GM19035 (cell line): ENCODE measurements around the gene STPG4.
A peak's percentile ranks its signal among the peaks of the same experiment; 100 is the strongest.
"Not testable (repeated sequence)": the region's sequence is repeated elsewhere in the genome, so short reads cannot be mapped to it uniquely, and the experiment has no call there.

Source experiments
- ATAC-seq: cut with Tn5 transposase; IDR thresholded peaks from one replicate; pipeline ENCODE4 v1.9.1; 2021; ENCODE audit not compliant: unreplicated experiment

Gene STPG4, protein sequence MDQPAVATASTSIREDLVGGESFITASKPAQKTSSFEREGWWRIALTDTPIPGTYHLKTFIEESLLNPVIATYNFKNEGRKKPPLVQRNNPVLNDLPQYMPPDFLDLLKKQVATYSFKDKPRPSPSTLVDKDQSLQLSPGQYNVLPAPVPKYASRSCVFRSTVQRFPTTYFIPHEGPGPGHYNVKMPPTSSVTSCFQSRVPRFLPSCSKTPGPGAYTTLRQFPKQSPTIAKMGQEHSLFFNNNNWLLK

DNA sequence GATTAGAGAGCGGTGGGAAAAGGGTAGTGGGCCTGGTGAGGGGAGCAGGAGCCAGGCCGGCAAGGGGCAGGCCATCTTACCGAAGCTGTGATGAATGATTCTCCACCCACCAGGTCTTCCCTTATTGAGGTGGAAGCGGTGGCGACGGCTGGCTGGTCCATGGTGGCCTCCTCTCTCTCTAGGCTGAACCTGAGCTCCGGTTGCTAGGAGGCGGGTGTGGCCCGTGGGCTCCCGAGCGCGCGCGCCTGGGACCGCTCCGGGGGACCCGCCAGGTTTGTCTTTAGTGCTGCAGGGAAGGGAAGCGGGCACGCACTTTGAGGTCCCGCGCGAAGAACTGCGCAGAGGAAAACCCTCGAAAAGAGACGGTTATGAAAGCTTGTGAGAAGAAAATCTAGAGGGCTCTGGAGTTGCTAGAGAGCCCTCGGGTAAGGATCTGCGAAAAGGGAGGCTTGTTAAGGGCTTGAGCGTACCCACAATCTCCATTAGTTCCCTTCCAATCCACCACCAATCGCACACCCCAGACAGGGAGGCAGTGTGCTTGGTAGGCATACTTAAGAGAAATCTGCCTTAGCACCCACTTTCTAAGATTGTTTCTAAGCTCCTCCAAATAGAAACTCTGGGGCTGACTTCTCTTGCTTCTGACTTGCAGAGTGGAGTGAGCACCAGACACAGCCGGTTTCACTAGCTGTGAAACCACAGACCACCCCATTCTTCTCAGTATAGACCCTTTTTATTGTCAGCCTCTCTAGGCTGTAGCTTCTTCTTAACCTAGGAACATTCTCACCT, at the start of gene STPG4:
TSS of gene STPG4 (minus strand) at position 218 of the 786 bp plus-strand sequence. CDS start at position 161, 57 bp downstream.
- no peak for ATAC-seq

DNA sequence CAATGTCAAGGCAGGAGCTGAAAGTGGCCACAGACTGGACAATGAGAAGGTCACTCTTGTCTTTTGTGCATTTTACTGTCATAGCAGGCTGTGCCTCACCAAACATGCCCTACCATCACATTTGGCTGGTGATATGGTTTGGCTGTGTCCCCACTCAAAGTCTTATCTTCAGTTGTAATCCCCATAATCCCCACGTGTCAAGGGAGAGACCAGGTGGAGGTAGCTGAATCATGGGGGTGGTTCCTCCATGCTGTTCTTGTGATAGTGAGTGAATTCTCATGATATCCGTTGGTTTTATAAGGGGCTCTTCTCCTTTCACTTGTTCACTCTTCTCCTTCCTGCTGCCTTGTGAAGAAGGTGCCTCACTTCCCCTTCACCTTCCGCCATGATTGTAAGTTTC, 49.6 kb upstream of the STPG4 start:
- no peak for ATAC-seq

DNA sequence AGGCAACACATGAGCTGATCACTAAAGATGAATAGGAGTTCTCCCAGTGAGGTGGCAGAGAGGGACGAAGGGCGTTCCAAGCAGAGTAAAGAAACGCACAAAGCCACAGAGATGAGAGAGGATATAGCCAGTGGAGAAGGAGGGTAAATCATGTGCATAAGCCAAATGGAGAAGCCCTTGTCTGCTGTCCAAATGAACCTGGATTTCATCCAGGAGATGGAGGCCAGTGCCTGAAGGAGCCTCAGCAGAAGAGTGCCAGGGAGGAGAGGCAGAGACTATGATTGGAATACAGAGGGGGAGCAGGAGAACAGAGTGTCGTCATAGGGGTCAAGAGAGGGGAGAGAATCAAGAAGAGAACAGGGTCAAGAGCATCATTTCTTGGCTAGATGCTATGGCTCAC, 48.9 kb upstream of the STPG4 start:
- ATAC-seq = no peak

DNA sequence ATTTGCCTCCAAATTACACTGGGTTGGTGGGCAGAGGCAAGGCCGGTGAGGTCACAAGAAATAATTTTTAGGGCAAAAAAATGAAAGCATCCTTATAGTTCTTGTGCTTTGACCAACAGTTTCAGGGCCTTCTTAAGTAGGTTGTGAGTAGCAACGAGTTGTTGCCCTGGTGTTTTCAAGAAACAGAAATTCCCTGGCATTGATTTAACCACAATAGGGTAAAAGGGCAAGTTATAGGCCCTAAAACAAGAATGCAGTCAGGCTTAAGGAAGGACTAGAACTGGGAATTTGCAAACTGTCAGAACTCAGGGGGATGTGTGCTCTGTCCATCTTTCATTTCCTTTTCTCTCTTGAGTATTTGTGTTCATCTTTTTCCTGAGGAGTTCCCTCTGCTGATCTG, 46.1 kb upstream of the STPG4 start:
- no peak for ATAC-seq

DNA sequence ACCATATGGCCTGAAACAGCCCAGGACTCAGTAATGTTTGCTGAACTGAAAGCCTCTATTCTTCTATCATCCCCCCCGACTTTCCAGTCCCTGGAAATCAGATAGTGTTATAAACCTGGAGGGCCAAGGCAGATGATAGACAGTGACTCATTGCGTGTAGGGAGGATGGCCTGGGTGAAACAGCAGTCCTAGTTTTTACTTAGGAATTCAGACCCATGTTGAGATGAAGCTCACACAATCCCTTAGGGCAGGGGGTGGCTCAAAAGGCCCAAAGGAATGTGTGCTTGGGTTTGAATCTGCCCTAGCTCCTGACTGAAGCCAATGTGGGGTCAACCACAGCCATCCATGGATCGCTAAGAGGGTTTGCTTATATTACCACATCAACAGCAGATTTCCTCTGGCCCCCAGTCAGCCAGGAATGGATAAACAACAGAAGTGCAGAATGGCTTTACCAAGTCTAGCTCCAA, 43.9 kb upstream of the STPG4 start:
- no peak for ATAC-seq

DNA sequence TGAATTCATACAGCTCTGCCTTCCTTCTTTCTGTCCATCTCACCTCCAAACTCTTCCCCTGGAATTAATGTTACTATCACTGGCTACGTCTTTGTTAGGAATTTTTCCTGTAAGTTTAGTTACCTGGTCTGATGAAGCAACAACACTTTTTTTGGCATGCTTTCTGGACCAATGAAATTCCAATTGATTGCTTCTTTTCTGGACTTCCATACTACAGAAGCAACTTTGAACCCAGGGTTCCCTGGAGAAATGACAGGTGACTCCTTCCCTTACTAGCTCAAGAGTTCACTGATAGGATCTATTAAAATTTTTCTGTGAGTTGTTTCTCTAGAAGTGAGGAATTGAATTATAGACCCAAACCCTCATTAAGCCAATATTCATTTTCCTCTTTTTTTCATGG, 41.4 kb upstream of the STPG4 start:
- ATAC-seq = no peak

DNA sequence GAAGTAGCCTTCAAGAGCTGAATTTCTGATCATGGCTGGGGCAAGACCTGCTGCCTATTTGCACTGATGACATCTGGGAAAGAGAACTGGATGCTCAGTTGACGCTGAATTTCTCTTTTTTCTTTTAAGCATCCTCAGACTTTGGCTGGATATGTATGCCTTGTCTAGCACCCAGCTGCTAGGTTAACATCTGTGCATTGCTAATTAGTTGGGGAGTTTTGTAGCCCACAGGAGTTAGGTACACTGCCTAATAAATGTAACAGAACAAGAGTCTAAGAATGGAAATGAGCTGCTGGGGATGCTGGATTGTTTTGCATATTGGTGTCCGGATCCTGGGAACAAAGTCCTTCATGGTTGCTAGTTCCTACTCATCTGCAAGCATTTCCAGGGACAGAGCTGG, 40.9 kb upstream of the STPG4 start:
- no peak for ATAC-seq

DNA sequence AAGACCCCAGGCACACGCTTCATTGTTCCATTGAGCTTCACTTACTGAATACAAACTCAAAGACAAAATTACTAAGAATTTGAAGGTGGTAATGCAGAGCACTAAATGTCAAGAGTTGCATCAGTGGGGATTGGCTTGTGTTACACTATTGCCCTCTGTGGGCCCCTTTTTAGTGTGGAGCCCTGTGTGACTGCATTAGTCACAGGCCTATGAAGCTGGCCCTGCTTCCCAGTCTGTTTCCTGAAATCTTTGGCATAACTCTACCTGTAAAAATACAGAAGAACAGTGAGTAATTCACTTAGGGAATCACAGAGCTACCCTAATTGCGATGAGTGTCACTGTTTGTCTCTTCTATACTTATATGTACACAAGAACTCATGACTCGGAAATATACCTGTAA, 40.0 kb upstream of the STPG4 start:
- no peak for ATAC-seq

DNA sequence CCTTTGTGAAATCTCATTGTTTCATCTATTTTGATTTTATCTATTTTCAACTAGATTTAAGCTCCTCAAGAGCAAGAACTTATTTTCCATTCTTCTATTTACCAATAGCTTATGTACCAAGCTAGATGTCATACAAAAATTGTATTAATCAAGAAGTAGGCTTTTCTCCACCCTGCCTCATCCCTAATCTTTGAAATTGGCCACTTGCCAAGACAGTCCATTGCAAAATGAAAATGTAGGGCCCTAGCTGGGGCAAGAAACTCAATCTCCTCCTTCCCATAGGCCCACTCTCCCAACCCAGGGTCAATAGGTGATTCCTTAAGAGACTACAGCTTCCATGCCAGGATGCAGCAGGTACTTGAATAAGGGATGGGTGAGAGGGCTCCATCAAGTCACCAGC, 39.3 kb upstream of the STPG4 start:
- no peak for ATAC-seq

DNA sequence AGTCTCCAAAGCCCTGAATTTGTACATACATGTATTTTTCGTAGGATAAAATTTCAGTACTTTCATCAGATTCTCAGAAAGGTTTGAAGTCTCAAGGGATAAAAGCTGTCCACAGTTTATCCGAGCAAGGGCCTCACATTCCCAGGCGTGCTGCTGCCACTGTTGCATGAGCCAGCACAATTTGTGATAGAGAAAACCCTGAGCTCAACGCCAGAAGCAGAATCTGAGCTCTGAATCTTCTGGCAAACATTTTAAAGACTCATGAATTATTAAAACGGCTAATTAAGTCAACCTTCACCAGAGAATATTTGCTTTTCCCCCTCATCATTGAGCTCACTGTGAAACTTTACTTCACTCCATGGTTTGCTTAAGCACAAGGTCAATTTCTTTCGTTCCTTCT, 38.5 kb upstream of the STPG4 start:
- ATAC-seq = no peak

DNA sequence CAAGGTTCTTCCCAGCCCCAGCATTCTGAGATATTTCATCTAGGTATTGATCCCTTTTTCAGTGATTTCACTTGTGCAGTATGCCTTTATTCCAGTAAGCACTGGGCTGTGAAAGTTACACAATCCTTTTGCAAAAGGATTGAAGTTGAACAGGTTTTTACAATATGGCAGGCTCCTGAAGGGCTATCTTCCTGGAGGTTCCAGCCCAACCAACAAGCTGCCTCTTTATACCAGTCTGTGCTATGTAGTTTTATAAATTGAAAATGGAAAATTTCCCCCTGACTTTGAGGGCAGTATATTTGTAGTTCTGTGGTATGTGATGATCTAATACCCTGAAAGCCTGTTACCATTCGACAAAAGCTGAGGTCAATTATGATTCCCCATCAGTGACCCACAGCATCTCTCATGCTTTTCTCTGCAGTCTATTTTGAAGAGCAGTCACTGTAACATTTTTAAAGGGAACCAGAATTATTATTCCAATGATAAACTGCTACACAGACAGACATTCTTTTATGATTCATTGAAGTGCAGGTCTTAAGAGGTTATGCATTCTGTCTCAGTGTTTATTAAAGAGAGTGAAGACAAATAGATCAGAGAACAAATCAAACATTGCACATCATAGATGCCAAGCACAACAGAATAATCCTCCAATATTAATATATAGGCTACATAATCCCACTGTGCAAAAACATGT, 35.2 kb upstream of the STPG4 start:
- ATAC-seq = no peak

DNA sequence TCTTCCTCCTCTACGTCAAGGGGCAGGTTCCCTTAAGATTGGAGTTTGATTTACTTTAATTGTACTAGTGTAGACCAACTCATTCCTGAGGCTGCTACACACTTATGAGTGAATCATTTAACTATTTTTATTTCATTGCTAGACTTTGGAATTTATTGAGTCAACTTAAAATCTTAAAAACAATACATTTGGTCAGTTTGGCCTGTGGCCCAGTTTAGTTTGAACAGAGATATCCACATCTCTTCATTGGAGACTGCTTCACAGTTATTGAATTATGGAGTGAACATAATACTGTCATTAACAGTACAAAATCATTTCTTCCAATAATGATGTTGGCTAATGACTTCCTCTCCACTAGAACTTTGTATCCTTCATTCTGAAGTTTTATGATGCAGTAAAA, 34.5 kb upstream of the STPG4 start:
- no peak for ATAC-seq

DNA sequence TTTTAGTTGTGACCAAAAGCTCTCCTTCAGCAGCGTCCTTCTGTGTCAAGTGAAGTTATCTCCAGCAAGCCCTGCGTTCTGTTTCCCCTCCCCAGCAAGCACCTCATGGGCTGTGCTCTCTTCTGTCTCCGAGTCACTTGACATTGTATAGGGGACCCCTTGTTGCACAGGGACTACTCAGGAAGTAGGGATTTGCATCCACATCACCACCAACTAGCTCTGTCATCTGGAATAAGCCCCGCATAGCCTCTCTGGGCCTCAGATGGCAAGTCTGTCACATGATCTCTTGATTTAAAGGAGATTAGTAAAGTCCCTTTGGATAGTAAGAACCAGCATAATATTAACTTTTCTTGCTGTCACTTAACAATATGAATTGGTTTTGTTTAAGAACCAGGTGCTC, 32.0 kb upstream of the STPG4 start:
- no peak for ATAC-seq

DNA sequence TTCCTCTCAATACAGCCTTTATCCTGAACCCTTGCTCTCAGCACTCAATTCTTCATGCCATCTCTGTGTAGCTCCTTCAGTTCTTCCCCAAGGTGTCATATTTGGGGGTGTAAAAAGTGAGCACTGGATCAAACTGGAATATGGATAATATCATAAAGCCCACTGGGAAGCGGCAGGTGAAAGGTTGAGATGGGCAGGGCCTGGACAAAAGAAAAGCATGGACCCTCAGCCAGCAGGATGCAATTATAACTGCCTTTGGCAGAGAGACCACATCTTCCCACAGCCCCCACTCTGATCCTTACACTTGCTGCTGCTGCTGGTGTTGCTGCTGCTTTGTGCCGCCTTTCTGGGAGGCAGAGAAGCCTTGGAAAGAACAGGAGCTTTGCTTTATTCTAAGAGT, 31.2 kb upstream of the STPG4 start:
- no peak for ATAC-seq

DNA sequence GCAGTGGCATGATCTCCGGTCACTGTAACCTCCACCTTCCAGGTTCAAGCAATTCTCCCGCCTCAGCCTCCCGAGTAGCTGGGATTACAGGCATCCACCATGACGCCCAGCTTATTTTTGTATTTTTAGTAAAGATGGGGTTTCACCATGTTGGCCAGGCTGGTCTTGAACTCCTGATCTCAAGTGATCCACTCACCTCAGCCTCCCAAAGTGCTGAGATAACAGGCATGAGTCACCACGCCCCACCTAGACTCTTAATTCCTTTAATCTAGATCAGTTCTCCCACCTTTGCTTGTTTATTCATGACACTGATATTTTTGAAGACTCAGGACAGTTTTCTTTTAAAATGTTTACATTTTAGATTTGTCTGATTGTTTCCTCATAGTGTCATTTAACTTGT, 30.0 kb upstream of the STPG4 start:
- not testable (repeated sequence) for ATAC-seq

DNA sequence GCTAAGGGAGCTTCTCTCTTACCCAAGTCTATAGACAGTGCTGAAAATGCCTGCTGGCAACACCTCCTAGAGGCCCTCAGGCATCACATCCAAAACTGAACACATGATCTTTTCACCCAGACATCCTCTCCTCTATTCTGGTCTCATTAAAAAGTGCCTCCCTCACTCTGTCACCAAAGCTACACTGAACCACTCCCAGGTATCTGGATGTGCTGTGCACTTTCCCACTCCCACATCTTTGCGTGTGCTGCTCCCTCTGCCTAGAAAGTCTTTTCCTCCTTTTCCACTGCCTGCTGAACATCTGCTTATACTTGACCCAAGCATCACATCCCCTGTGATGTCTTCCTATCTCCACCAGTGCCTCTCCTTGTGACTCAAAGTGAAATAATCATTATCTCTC, 26.1 kb upstream of the STPG4 start:
- no peak for ATAC-seq

DNA sequence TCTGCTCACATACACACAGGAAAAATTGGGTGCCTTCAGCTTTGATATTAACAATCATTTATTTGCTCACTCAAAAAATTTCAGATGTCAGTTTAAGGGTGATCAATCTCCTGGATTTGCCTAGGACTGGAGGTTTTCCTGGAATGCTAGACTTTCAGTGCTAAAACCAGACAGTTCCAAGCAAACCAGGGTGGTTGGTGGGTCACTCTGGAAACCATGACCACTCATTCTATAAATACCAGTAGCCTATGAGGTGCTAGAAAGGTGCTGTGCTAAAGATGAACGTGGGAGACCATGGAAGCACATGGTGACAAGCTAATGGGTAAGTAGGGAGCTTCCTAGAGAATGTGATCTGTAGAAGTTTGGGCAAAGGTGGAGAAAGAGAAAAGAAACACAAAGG, 25.4 kb upstream of the STPG4 start:
- ATAC-seq = no peak

DNA sequence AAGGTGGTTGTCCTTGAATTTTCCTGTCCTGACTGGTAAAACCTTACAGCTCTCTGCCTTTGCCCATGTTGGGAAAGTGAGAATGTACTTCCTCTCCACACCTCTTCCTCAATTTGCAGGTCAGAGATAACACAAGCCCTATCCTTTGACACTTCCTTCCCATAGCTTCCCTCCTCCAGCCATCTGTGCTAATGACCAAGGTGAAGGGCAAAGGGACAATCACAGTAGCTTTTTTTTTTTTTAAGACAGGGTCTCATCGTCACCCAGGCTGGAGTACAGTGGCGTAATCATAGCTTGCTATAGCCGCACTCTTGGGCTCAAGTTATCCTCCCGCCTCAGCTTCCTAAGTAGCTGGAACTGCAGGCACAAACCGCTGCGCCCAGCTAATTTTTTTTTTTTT, 24.3 kb upstream of the STPG4 start:
- ATAC-seq = no peak

DNA sequence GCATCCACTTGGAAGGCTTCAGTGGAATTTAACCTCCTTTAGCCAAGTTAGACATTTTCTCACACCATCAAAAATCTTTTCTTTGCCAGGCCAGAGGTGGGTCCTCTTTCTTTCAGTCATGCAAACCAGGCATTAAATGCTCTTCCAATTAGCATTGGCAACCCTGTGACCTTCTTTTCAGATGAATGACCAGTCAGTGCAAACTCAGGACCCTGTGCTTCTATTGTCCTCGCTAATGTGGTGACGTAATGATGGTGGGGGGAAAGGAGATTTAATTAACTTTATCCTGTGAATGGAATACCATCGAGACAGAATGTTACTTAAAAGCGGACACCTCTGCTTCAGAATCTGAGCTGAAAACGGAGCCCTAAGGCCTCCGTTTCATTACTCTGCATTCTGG, 23.2 kb upstream of the STPG4 start:
- ATAC-seq = no peak

DNA sequence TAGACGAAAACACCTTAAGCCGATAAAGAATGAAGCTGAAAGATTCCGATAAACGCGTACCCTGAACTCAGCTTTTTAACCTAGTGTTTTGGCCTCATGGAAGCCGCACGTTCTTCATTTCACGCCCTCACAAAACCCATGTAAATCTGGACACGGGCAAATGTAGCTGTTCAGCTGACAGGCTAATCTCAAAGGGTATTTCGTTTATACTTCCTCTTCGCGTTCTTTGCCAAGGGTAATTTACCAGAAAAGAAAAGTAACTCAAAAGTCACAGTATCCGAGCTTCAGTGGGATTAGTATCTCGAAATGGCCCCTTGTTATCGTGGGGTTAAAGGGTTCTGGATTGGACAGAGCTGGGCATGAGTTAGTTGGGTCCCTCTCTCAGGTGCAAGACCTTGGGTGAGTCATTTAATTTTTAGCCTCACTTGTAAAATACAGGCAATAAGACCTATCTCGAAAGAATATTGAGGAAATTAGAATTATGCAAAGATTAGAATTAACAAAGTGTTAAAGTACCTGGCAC, 22.0 kb upstream of the STPG4 start:
- ATAC-seq = peak; percentile 11

DNA sequence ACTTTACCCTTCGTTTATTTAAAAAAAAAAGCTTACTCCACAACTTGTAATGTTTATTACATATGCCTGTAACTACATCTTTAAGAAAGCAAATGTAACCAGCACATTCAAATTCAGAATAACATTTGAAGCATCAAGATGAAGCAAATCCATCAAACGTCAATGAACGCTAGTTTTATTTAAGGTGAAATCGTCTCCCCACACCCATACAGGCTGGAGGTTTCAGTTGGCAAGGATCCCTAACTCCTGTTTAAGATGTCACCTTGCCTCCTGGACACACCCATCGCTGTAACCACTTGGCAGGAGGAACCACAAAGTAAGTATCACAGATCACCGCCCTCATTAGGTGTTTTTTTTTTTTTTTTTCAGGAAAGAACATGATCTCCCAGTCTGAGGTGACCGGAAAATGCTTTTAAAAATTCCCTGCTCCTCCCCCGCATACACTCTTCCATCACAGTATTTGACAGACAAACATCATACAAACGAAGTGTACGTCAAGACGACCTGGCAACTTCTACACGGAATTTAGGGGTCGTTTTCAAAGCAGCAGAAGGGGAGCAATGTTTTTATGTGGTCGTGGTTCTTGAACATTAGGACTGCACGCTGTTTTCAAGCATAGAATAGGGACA, 19.7 kb upstream of the STPG4 start:
- no peak for ATAC-seq
